ENCODE results near the gene ZDHHC7. TPM values are rescaled to one million over a fixed set of nuclear protein-coding genes. Genes with fewer than 3 reads are reported as not detected.

ZDHHC7 gene
- polyA plus RNA-seq, 1 donor = 49.8 TPM

DNA sequence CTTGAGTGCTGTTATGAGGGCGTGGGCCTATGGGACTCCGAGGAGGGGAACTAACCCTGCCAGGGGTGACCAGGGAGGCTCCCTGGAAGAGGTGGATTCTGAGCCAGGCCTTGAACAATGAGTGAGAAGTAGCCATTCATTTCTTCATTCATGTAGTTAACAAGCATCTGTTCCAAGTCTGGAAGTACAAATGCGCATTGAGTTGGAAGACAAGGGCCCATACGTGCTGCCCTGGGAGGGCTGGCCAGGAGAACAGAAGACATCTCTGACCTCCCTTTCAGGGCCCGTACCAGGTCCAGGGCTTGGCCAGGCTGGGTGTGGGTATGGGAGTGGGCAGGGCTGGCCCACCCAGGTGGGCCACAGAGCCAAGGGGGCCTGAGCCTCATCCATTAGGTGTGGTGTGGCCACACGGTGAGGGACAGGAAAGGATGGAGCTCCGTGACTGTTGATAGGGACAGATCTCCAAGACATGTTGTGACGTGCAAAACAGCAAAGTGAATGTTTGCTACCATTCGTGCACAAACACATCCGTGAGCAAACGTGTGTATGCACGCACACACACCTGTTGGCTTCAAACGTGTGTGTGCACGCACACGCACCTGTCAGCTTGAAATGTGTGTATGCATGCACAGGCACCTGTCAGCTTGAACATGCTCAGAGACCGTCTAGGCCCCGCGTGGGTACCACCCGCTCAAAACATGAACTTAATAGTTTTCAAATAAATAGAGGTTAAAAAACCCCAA, 46.8 kb downstream of the ZDHHC7 start:
- Histone ChIP-seq H3K9me3 (ENCODE audit: control insufficient read depth, low read depth, low read length) (peaks cover 5% of the 10 kb centered on the region), H3K27ac (ENCODE audit: low read length) (no peak overlapping the region), H3K27me3 (ENCODE audit: control insufficient read depth, insufficient read depth, low read length) (no peaks in the 10 kb centered on the region), H3K36me3 (ENCODE audit: control insufficient read depth, insufficient read depth, low read length) (no peaks in the 10 kb centered on the region), H3K4me1 (ENCODE audit: control insufficient read depth, insufficient read depth, low read length) (no peaks in the 10 kb centered on the region), H3K4me3 (ENCODE audit: low read length) (no peak overlapping the region)
- no CpG with 5 or more reads among the region's 19 CpGs for WGBS (ENCODE audit: insufficient coverage, low lambda C conversion rate)
- no peak for DNase-seq

DNA sequence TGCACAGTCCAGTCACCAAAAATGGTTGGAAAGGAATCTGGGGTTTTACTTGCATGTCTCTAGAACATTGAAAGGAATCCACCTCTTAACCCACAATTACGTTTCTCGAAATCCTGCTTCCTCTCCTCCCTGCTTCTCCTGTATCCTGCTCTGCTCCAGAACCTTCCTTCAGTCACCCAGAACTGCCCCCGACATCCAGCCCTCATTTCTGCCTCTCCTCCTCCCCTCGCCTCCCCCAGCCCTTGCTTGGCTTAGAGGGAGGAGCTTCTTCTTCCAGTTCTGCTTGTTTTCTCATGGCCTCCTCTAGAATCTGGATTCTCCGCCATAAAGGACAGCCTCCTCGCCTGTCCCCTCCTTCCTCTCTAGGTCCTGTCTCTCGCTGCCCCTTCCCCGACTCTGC, 48.3 kb downstream of the ZDHHC7 start:
- no peaks in the 10 kb centered on the region for H3K36me3 ChIP-seq (ENCODE audit: control insufficient read depth, insufficient read depth, low read length)
- peaks cover 5% of the 10 kb centered on the region for H3K9me3 ChIP-seq (ENCODE audit: control insufficient read depth, low read depth, low read length)
- WGBS (ENCODE audit: insufficient coverage, low lambda C conversion rate) = 60% methylated on average over 1 of the region's 8 CpGs
- no peak overlapping the region for H3K27ac ChIP-seq (ENCODE audit: low read length)
- no peaks in the 10 kb centered on the region for H3K4me1 ChIP-seq (ENCODE audit: control insufficient read depth, insufficient read depth, low read length)
- H3K27me3 ChIP-seq (ENCODE audit: control insufficient read depth, insufficient read depth, low read length) = no peaks in the 10 kb centered on the region
- no peak overlapping the region for H3K4me3 ChIP-seq (ENCODE audit: low read length)
- no peak for DNase-seq

- no CpG with 5 or more reads among the region's 4 CpGs for WGBS (ENCODE audit: insufficient coverage, low lambda C conversion rate)
- Histone ChIP-seq H3K4me1 (ENCODE audit: control insufficient read depth, insufficient read depth, low read length) (no peaks in the 10 kb centered on the region), H3K27ac (ENCODE audit: low read length) (no peak overlapping the region), H3K4me3 (ENCODE audit: low read length) (no peak overlapping the region), H3K27me3 (ENCODE audit: control insufficient read depth, insufficient read depth, low read length) (no peaks in the 10 kb centered on the region), H3K9me3 (ENCODE audit: control insufficient read depth, low read depth, low read length) (peaks cover 5% of the 10 kb centered on the region), H3K36me3 (ENCODE audit: control insufficient read depth, insufficient read depth, low read length) (no peaks in the 10 kb centered on the region)
- no peak for DNase-seq
These were observed 50.4 kb downstream of the ZDHHC7 start for GRCh38 chr16:84960942-84961341.

DNA sequence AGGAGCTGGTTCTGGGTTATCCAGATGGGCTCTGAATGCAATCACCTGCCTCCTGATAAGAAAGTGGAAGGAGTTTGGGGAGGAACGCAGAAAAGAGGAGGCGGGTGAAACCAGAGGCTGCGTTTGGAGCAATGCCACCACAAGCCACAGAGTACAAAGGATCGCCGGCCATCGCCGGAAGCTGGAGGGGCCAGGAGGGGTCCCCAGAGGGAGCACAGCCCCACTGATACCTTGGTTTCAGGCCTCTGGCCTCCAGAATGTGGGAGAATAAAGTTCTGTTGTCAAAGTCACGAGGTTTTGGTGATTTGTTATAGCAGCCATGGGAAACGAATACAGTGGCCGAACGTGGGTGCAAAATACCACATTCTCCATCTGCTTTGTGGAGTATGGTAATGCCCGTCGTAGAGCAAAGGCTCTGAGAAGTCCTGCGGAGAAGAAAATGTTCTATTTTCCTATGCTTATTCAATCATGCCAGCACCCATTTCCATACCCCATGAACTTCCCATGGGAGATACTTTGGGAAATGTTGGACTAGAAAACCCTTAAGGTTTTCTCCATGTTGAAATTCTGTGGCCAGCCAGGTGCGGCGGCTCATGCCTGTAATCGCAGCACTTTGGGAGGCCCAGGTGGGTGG, 51.4 kb downstream of the ZDHHC7 start:
- no peak for DNase-seq
- no CpG with 5 or more reads among the region's 17 CpGs for WGBS (ENCODE audit: insufficient coverage, low lambda C conversion rate)

DNA sequence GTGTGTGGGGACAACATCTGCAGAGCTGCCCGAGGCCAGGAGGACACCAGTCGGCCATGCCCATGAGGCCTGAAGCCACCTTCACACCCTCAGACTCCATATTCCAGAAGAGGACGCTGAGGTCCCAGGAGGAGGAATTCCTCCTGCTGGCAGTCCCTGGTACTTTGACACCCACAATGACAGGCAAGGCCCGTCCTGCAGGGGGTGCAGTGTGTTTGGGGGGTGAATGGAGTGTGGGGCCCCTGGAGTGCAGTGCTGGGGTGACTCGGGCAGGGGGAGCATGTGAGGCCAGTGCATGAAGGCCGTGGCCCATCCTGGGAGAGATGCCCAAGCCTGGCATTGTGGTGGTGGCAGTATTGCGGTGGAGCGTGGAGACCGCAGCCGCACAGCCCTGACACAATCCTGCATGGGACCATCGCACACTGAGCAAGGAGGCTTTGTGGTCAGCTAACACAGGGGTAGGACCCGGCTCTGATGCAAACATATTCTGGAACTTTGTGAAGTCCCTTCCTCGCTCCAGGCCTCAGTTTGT, 52.2 kb downstream of the ZDHHC7 start:
- no peak for DNase-seq
- 100% methylated on average over 1 of the region's 13 CpGs for WGBS (ENCODE audit: insufficient coverage, low lambda C conversion rate)
- no peaks in the 10 kb centered on the region for H3K36me3 ChIP-seq (ENCODE audit: control insufficient read depth, insufficient read depth, low read length)
- no peak overlapping the region for H3K27ac ChIP-seq (ENCODE audit: low read length)
- no peak overlapping the region for H3K4me3 ChIP-seq (ENCODE audit: low read length)
- H3K4me1 ChIP-seq (ENCODE audit: control insufficient read depth, insufficient read depth, low read length) = no peaks in the 10 kb centered on the region
- no peaks in the 10 kb centered on the region for H3K27me3 ChIP-seq (ENCODE audit: control insufficient read depth, insufficient read depth, low read length)
- H3K9me3 ChIP-seq (ENCODE audit: control insufficient read depth, low read depth, low read length) = no peaks in the 10 kb centered on the region

More for the DNA sequence above, 51.4 kb downstream of the ZDHHC7 start:
- Histone ChIP-seq H3K27ac (ENCODE audit: low read length) (no peak overlapping the region), H3K36me3 (ENCODE audit: control insufficient read depth, insufficient read depth, low read length) (no peaks in the 10 kb centered on the region), H3K4me1 (ENCODE audit: control insufficient read depth, insufficient read depth, low read length) (no peaks in the 10 kb centered on the region), H3K4me3 (ENCODE audit: low read length) (no peak overlapping the region), H3K9me3 (ENCODE audit: control insufficient read depth, low read depth, low read length) (no peaks in the 10 kb centered on the region), H3K27me3 (ENCODE audit: control insufficient read depth, insufficient read depth, low read length) (no peaks in the 10 kb centered on the region)

DNA sequence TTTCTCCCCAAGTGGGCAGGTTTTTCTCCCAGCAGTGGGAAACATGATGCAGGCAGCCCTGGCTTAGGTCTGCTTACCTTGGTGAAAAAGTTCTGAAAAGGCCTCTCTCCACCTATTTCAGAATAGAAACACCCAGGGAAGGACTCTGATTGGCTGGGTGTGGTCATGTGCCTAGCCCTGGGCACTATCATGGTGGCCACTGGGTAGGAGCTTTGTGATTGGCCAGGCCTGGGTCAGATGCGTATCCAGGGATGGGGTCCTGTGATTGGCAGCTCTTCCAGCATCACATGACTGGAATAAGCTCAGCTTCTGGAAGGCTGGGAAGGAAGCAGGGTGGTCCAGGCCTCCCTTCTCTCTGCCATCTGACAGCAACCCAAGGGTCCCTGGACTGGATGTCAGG, 53.5 kb downstream of the ZDHHC7 start:
- Histone ChIP-seq H3K4me1 (ENCODE audit: control insufficient read depth, insufficient read depth, low read length) (peaks cover 13% of the 10 kb centered on the region), H3K36me3 (ENCODE audit: control insufficient read depth, insufficient read depth, low read length) (no peaks in the 10 kb centered on the region), H3K27me3 (ENCODE audit: control insufficient read depth, insufficient read depth, low read length) (no peaks in the 10 kb centered on the region), H3K4me3 (ENCODE audit: low read length) (no peak overlapping the region), H3K27ac (ENCODE audit: low read length) (no peak overlapping the region), H3K9me3 (ENCODE audit: control insufficient read depth, low read depth, low read length) (no peaks in the 10 kb centered on the region)
- DNase-seq = no peak
- no CpG with 5 or more reads among the region's 1 CpG for whole genome bisulfite sequencing (ENCODE audit: insufficient coverage, low lambda C conversion rate)

DNA sequence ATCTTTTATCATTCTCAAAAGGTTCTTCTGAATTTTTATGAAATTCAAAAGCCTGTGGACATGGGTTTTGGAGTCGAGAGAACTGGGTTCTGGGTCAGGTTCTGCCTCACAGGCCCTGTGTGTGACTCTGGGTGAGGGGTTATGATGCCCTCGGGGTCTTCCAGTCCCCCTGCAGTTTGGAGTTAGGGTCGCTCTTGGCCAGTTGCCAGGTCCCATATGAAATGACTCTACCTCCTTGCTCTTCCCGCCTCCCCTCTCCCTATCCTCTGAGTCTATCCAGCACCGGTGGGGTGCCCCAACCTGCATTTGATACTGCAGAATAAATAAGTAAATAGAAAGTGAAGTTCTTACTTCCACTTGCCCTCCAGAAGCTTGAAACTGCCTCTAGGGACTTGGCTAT, 54.1 kb downstream of the ZDHHC7 start:
- Histone ChIP-seq H3K4me1 (ENCODE audit: control insufficient read depth, insufficient read depth, low read length) (peaks cover 18% of the 10 kb centered on the region), H3K9me3 (ENCODE audit: control insufficient read depth, low read depth, low read length) (no peaks in the 10 kb centered on the region), H3K27ac (ENCODE audit: low read length) (no peak overlapping the region), H3K36me3 (ENCODE audit: control insufficient read depth, insufficient read depth, low read length) (no peaks in the 10 kb centered on the region), H3K27me3 (ENCODE audit: control insufficient read depth, insufficient read depth, low read length) (no peaks in the 10 kb centered on the region), H3K4me3 (ENCODE audit: low read length) (no peak overlapping the region)
- WGBS (ENCODE audit: insufficient coverage, low lambda C conversion rate) = no CpG with 5 or more reads among the region's 5 CpGs
- DNase-seq = no peak

DNA sequence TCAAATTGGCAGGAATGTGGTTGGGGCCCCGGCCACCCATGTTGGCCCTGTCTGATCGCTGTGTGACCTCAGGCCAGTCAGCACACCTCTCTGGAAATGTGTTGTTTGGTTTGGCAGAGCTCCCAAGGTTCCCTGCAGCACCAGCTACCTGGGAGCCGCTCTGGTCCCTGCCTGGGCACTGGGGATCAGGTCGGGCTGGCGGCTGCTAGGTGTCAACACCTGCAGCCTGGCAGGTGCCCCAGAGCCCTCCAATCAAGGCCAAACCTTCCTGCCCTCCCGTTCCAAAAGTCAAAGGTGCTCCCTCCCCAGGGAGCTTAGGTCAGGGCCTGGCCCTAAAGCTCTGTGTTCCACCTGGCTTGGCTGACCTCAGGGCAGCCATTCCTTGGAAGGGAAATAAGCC, 55.9 kb downstream of the ZDHHC7 start:
- H3K4me1 ChIP-seq (ENCODE audit: control insufficient read depth, insufficient read depth, low read length) = peaks cover 18% of the 10 kb centered on the region
- H3K4me3 ChIP-seq (ENCODE audit: low read length) = no peak overlapping the region
- H3K27ac ChIP-seq (ENCODE audit: low read length) = no peak overlapping the region
- no peaks in the 10 kb centered on the region for H3K27me3 ChIP-seq (ENCODE audit: control insufficient read depth, insufficient read depth, low read length)
- no peak for DNase-seq
- WGBS (ENCODE audit: insufficient coverage, low lambda C conversion rate) = no CpG with 5 or more reads among the region's 6 CpGs
- no peaks in the 10 kb centered on the region for H3K9me3 ChIP-seq (ENCODE audit: control insufficient read depth, low read depth, low read length)
- H3K36me3 ChIP-seq (ENCODE audit: control insufficient read depth, insufficient read depth, low read length) = no peaks in the 10 kb centered on the region

- H3K4me3 ChIP-seq (ENCODE audit: low read length) = no peak overlapping the region
- WGBS (ENCODE audit: insufficient coverage, low lambda C conversion rate) = no CpG with 5 or more reads among the region's 9 CpGs
These were observed 58.1 kb downstream of the ZDHHC7 start for GRCh38 chr16:84953190-84953746.

DNA sequence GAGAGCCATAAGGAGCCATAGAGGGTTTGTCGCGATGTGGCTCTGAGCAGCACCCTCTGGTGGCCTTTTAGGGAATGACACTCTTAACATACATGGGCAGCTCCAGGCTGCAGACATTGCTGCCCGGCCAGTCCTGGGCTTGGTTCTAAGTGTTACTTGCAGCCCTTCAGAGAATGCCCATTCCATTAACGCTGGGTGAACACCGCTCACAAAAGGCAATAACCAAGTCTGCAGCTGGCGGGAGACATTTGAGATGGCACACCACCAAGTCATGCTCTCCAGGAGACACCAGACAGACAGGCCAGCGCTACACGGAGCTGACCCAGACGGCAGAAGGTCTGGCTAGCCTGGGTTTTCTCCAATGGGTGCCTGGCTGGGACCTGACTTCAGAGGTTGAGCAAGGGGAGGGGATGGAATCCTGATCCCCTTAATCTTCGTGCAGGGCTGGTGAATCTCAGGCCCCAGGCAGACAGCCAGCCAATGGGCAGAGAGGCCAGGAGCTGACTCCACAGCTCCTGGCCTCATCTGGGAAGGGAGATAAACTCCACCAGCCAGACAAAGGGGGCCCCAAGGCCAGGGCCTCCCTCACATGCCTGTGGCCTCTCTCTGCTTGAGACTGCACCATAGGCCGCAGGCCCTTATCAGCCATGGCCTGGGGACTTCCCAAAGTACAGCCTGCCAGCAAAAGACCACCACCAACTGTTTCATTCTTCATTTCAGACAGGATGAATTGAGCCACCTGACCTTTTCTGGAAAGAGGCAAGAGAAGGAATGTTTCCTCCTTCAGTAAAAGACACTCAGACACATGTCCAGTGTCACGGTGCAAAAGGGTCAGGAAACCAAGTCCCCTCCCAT, 58.8 kb downstream of the ZDHHC7 start:
- Histone ChIP-seq H3K4me1 (ENCODE audit: control insufficient read depth, insufficient read depth, low read length) (peaks cover 27% of the 10 kb centered on the region), H3K27ac (ENCODE audit: low read length) (peak overlapping the region; percentile 64), H3K36me3 (ENCODE audit: control insufficient read depth, insufficient read depth, low read length) (no peaks in the 10 kb centered on the region), H3K9me3 (ENCODE audit: control insufficient read depth, low read depth, low read length) (no peaks in the 10 kb centered on the region), H3K27me3 (ENCODE audit: control insufficient read depth, insufficient read depth, low read length) (no peaks in the 10 kb centered on the region), H3K4me3 (ENCODE audit: low read length) (no peak overlapping the region)
- WGBS (ENCODE audit: insufficient coverage, low lambda C conversion rate) = no CpG with 5 or more reads among the region's 12 CpGs
- DNase-seq = peak; percentile 75 to 86

More at GRCh38 chr16:84953190-84953746, 58.1 kb downstream of the ZDHHC7 start:
- DNase-seq = no peak
- Histone ChIP-seq H3K4me1 (ENCODE audit: control insufficient read depth, insufficient read depth, low read length) (peaks cover 27% of the 10 kb centered on the region), H3K9me3 (ENCODE audit: control insufficient read depth, low read depth, low read length) (no peaks in the 10 kb centered on the region), H3K27ac (ENCODE audit: low read length) (peak overlapping the region; percentile 64), H3K36me3 (ENCODE audit: control insufficient read depth, insufficient read depth, low read length) (no peaks in the 10 kb centered on the region), H3K27me3 (ENCODE audit: control insufficient read depth, insufficient read depth, low read length) (no peaks in the 10 kb centered on the region)
